Peyer's patch (tissue), 4 donors: ENCODE results near the gene PROX1. TPM values are rescaled to one million over a fixed set of nuclear protein-coding genes. Genes with fewer than 3 reads are reported as not detected.

Source experiments
- DNase-seq, 3 donors: peaks; one replicate each; pipeline ENCODE4 v3.0.0-alpha.2; 2017 to 2019
- H3K27ac ChIP-seq, 4 donors: fragments of 200-600 bp; sonication (generic); one replicate each; pipeline ENCODE4 v1.5.1; 2016 to 2019
- H3K27me3 ChIP-seq, 2 donors: fragments of 200-600 bp; sonication (generic); one replicate each; pipeline ENCODE4 v1.5.1; 2019
- H3K36me3 ChIP-seq, 3 donors: fragments of 200-600 bp; sonication (generic); one replicate each; pipeline ENCODE4 v1.5.1; 2016 to 2019
- H3K4me1 ChIP-seq, 4 donors: fragments of 200-600 bp; sonication (generic); one replicate each; pipeline ENCODE4 v1.5.1; 2016 to 2019
- H3K4me3 ChIP-seq, 4 donors: fragments of 200-600 bp; sonication (generic); 1 replicate in 3 of 4; 2 replicates in 1 of 4; pipeline ENCODE4 v1.5.1; 2016 to 2019; ENCODE audit warnings: mild to moderate bottlenecking in 1 of 4
- H3K9me3 ChIP-seq, 4 donors: fragments of 200-600 bp; sonication (generic); one replicate each; pipeline ENCODE4 v1.5.1; 2016 to 2019; ENCODE audit warnings: mild to moderate bottlenecking in 1 of 4
- CTCF ChIP-seq, 6 experiments: fragments of 450-650 bp in 4 of 6; fragments of 200-600 bp in 2 of 6; sonication (generic) in 1 of 6; IDR thresholded peaks; one replicate each; pipeline ENCODE4 v1.5.1; 2017 to 2019; ENCODE audit warnings: antibody characterized with exemption in 6 of 6, mild to moderate bottlenecking in 3 of 6, moderate library complexity in 1 of 6
- POLR2A ChIP-seq, 2 donors: fragments of 450-650 bp; IDR thresholded peaks; one replicate each; pipeline ENCODE4 v1.5.1; 2017; ENCODE audit warnings: antibody characterized with exemption in 2 of 2, mild to moderate bottlenecking in 2 of 2, moderate library complexity in 2 of 2
- total RNA-seq, 4 donors: library from RNA; depleted of rRNA; stranded (reverse); fragments of >200 nt; gene quantifications; one replicate each; pipeline ENCODE4 v1.1.0, GENCODE V29; 2016

Gene PROX1
- total RNA-seq, 4 donors from 2014 or later = 7.4 to 26.4 (median 13.7) TPM

GRCh38 chr1:213962508-213962907 is 25.3 kb upstream of the PROX1 start:
- no peaks in the 10 kb centered on the region for H3K4me1 ChIP-seq
- no peak for TF ChIP-seq CTCF (IDR thresholded peaks at IDR 0.05)
- TF ChIP-seq POLR2A (IDR thresholded peaks at IDR 0.05) = no peak
- H3K27me3 ChIP-seq = no peaks in the 10 kb centered on the region
- no peaks in the 10 kb centered on the region for H3K36me3 ChIP-seq
- H3K27ac ChIP-seq = no peak overlapping the region
- DNase-seq = no peak
- H3K9me3 ChIP-seq = no peaks in the 10 kb centered on the region
- H3K4me3 ChIP-seq = no peak overlapping the region

DNA sequence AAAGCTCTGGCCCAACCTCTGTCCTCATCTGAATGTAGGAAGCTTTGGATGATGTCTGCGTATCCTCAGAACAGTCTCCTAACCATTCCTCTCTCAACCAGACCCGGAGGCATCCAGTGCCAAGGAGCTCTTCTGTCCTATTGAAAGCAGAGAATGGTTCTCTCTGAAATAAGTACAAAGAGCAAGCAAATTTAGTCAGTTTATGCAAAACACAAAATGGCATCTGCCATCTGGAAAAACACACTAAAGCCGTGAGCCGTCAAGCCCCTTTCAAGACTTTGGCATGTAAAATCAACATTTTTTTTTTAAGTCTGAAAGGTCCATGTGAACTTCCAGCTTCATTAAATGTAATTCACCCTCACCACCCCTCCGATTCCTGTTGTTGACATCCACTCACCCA is 21.7 kb upstream of the PROX1 start:
- Histone ChIP-seq H3K9me3 (no peaks in the 10 kb centered on the region), H3K4me1 (no peaks in the 10 kb centered on the region), H3K36me3 (no peaks in the 10 kb centered on the region), H3K27me3 (no peaks in the 10 kb centered on the region), H3K27ac (no peak overlapping the region), H3K4me3 (no peak overlapping the region)
- DNase-seq = no peak
- TF ChIP-seq CTCF (IDR thresholded peaks at IDR 0.05) = no peak
- no peak for TF ChIP-seq POLR2A (IDR thresholded peaks at IDR 0.05)

DNA sequence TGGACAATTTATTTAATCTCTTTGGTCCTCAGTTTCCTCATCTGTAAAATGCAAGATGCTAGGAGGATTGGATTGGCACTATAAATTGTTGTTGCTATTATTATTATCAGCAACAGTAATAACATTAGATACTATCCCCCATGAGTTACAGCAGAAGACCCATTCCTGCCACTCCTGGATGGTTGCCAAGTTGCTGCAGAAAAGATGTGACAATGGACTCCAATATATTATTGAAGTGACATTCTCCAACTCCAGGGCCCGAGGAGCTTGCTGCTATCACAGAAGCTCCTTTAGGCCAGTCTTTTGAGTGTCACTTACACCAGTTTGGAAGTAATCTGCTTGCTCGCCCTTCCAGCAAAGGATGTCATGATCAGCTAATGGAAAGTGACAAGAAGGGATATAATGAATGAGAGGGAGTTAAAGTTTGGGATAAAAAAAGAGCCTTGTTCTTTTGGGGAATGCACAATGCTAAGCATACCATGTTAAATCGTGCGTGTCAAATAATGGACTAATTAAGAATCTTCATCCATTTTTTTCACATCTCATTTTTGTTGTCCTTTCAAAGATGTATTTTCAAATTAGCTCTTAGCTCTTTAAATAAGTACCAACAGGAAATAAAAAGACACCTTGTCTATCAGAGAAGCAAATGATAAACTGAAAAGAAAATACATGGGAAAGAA is 19.5 kb upstream of the PROX1 start:
- Histone ChIP-seq H3K36me3 (no peaks in the 10 kb centered on the region), H3K9me3 (no peaks in the 10 kb centered on the region), H3K4me3 (no peak overlapping the region), H3K4me1 (no peaks in the 10 kb centered on the region), H3K27me3 (no peaks in the 10 kb centered on the region), H3K27ac (no peak overlapping the region)
- DNase-seq = no peak
- TF ChIP-seq POLR2A (IDR thresholded peaks at IDR 0.05) (no peak), CTCF (IDR thresholded peaks at IDR 0.05) (no peak)

- Histone ChIP-seq H3K9me3 (no peaks in the 10 kb centered on the region), H3K27me3 (no peaks in the 10 kb centered on the region), H3K4me3 (no peak overlapping the region), H3K36me3 (no peaks in the 10 kb centered on the region), H3K4me1 (no peaks in the 10 kb centered on the region), H3K27ac (no peak overlapping the region)
- TF ChIP-seq POLR2A (IDR thresholded peaks at IDR 0.05) = no peak
- TF ChIP-seq CTCF (IDR thresholded peaks at IDR 0.05) = no peak
- DNase-seq = no peak
Measured at GRCh38 chr1:213969958-213970555, 17.7 kb upstream of the PROX1 start.

GRCh38 chr1:213972141-213972540 is 15.6 kb upstream of the PROX1 start:
- no peak overlapping the region for H3K27ac ChIP-seq
- H3K36me3 ChIP-seq = no peaks in the 10 kb centered on the region
- no peak overlapping the region for H3K4me3 ChIP-seq
- TF ChIP-seq POLR2A (IDR thresholded peaks at IDR 0.05) (no peak), CTCF (IDR thresholded peaks at IDR 0.05) (no peak)
- H3K4me1 ChIP-seq = no peaks in the 10 kb centered on the region
- H3K27me3 ChIP-seq = no peaks in the 10 kb centered on the region
- no peak for DNase-seq
- no peaks in the 10 kb centered on the region for H3K9me3 ChIP-seq
